ENCODE data around the gene KDM2A. TPM values are rescaled to one million over a fixed set of nuclear protein-coding genes. Genes with fewer than 3 reads are reported as not detected.

KDM2A gene
- total and polyA plus RNA-seq, 2 of the 13 experiments (the other 11 are each of a cell fraction or from before 2014, with no cell fraction given) = 31.3 to 31.4 TPM

- TF ChIP-seq ELK4 (CRISPR knock-in tag; IDR thresholded peaks at IDR 0.05; ENCODE audit: borderline replicate concordance) = no peak
- no peak for TF ChIP-seq ZKSCAN5 (CRISPR knock-in tag; IDR thresholded peaks at IDR 0.05)
- no peak for TF ChIP-seq ZFP36L1 (CRISPR knock-in tag; IDR thresholded peaks at IDR 0.05)
- no peak for TF ChIP-seq PRDM10 (CRISPR knock-in tag; IDR thresholded peaks at IDR 0.05; ENCODE audit: low read depth)
- no peak for TF ChIP-seq HNF4A (CRISPR knock-in tag; IDR thresholded peaks at IDR 0.05)
- TF ChIP-seq ZNF567 (CRISPR knock-in tag; IDR thresholded peaks at IDR 0.05; ENCODE audit: borderline replicate concordance) = no peak
- no peak for TF ChIP-seq ZBTB21 (CRISPR knock-in tag; IDR thresholded peaks at IDR 0.05)
- TF ChIP-seq ZNF280D (CRISPR knock-in tag; IDR thresholded peaks at IDR 0.05) = no peak
- no peak for TF ChIP-seq ETV6 (CRISPR knock-in tag; conservative IDR thresholded peaks at IDR 0.05)
- no peak for TF ChIP-seq ZNF720 (CRISPR knock-in tag; IDR thresholded peaks at IDR 0.05)
- TF ChIP-seq KAT7 (CRISPR knock-in tag; IDR thresholded peaks at IDR 0.05; ENCODE audit: borderline replicate concordance) = no peak
- TF ChIP-seq PHF20 (CRISPR knock-in tag; IDR thresholded peaks at IDR 0.05) = no peak
- no peak for TF ChIP-seq ZBTB49 (CRISPR knock-in tag; IDR thresholded peaks at IDR 0.05; ENCODE audit: borderline replicate concordance)
Observed at GRCh38 chr11:67277231-67277961, 158.3 kb downstream of the KDM2A start (continued).
